OCI-LY1 (cell line): ENCODE data around the gene NAV2.

Experiments used
- CTCF ChIP-seq: fragments of 200-600 bp; sonication (generic), shearing (Covaris generic); IDR thresholded peaks from 2 replicates; pipeline ENCODE4 v1.5.1; 2017; ENCODE audit warnings: mild to moderate bottlenecking, antibody characterized with exemption, low read length, moderate library complexity, mixed read lengths
- EZH2 ChIP-seq: fragments of 200-600 bp; sonication (generic), shearing (Covaris generic); IDR thresholded peaks from 2 replicates; pipeline ENCODE4 v1.8.0; 2017; ENCODE audit warnings: borderline replicate concordance, mixed run types, mild to moderate bottlenecking, antibody characterized with exemption, low read length, moderate library complexity, mixed read lengths

- TF ChIP-seq CTCF = no peak
- no peak for TF ChIP-seq EZH2
Measured at GRCh38 chr11:20157728-20158127, 445.1 kb downstream of the NAV2 start.
